ENCODE measurements around the gene NEK9.
"Not testable (repeated sequence)": the region's sequence is repeated elsewhere in the genome, so short reads cannot be mapped to it uniquely, and the experiment has no call there.

Gene NEK9

GRCh38 chr14:75077794-75078193 lies 49.1 kb downstream of the NEK9 start:
- in situ Hi-C loops (cut with MboI; ENCODE audit: low sequenced_read_pairs), result loop anchor here (25.0 kb wide), 1 partner anchor 165 kb away; the partner anchor contains the start of gene RPS6KL1

- in situ Hi-C loops (cut with MboI; ENCODE audit: low sequenced_read_pairs), result no loop called here
Measured at GRCh38 chr14:75070383-75070782, 56.5 kb downstream of the NEK9 start.

- in situ Hi-C loops (cut with MboI; ENCODE audit: low sequenced_read_pairs), result no loop called here
Measured at GRCh38 chr14:75069811-75070145, 57.1 kb downstream of the NEK9 start.

GRCh38 chr14:75069121-75069810 lies 57.6 kb downstream of the NEK9 start, which contains the start of gene ZC2HC1C:
TSS of gene ZC2HC1C (plus strand) at chr14:75069641. CDS start at chr14:75070574, 933 bp downstream.
- in situ Hi-C loops (cut with MboI; ENCODE audit: low sequenced_read_pairs), result no loop called here

- in situ Hi-C loops (cut with MboI; ENCODE audit: low sequenced_read_pairs), result no loop called here
Measured at GRCh38 chr14:75068294-75069120, 58.3 kb downstream of the NEK9 start.

- in situ Hi-C loops (cut with MboI; ENCODE audit: low sequenced_read_pairs), result not testable (repeated sequence)
Measured at GRCh38 chr14:75067765-75068164, 59.1 kb downstream of the NEK9 start.

- in situ Hi-C loops (cut with MboI; ENCODE audit: low sequenced_read_pairs), result no loop called here
Measured at GRCh38 chr14:75067212-75067611, 59.6 kb downstream of the NEK9 start.

- in situ Hi-C loops (cut with MboI; ENCODE audit: low sequenced_read_pairs), result no loop called here
Measured at GRCh38 chr14:75066691-75067090, 60.2 kb downstream of the NEK9 start.

- in situ Hi-C loops (cut with MboI; ENCODE audit: low sequenced_read_pairs), result no loop called here
Measured at GRCh38 chr14:75064205-75064567, 62.7 kb downstream of the NEK9 start.

GRCh38 chr14:75063491-75064204 lies 63.2 kb downstream of the NEK9 start, which contains the start of gene ACYP1:
TSS of gene ACYP1 (minus strand) at chr14:75064024. CDS start at chr14:75063553, 471 bp downstream.
- in situ Hi-C loops (cut with MboI; ENCODE audit: low sequenced_read_pairs), result no loop called here

GRCh38 chr14:75063013-75063412 lies 63.8 kb downstream of the NEK9 start:
- in situ Hi-C loops (cut with MboI; ENCODE audit: low sequenced_read_pairs), result no loop called here

- in situ Hi-C loops (cut with MboI; ENCODE audit: low sequenced_read_pairs), result no loop called here
Measured at GRCh38 chr14:75060420-75060819, 66.4 kb downstream of the NEK9 start.

- in situ Hi-C loops (cut with MboI; ENCODE audit: low sequenced_read_pairs), result no loop called here
Measured at GRCh38 chr14:75059642-75060041, 67.2 kb downstream of the NEK9 start.

GRCh38 chr14:75054421-75054820 lies 72.4 kb downstream of the NEK9 start:
- in situ Hi-C loops (cut with MboI; ENCODE audit: low sequenced_read_pairs), result no loop called here

- in situ Hi-C loops (cut with MboI; ENCODE audit: low sequenced_read_pairs), result no loop called here
Measured at GRCh38 chr14:75053396-75054291, 73.2 kb downstream of the NEK9 start.

GRCh38 chr14:75051556-75051899 lies 75.3 kb downstream of the NEK9 start:
- in situ Hi-C loops (cut with MboI; ENCODE audit: low sequenced_read_pairs), result no loop called here

GRCh38 chr14:75050852-75051555 lies 75.8 kb downstream of the NEK9 start, which contains the start of gene MLH3:
TSS of gene MLH3 (minus strand) at chr14:75051467. CDS start at chr14:75049655, 1,812 bp downstream.
- in situ Hi-C loops (cut with MboI; ENCODE audit: low sequenced_read_pairs), result no loop called here

- in situ Hi-C loops (cut with MboI; ENCODE audit: low sequenced_read_pairs), result no loop called here
Measured at GRCh38 chr14:75049731-75050201, 77.1 kb downstream of the NEK9 start.

GRCh38 chr14:75049136-75049535 lies 77.7 kb downstream of the NEK9 start:
- in situ Hi-C loops (cut with MboI; ENCODE audit: low sequenced_read_pairs), result no loop called here

- in situ Hi-C loops (cut with MboI; ENCODE audit: low sequenced_read_pairs), result no loop called here
Measured at GRCh38 chr14:75048101-75048500, 78.7 kb downstream of the NEK9 start.
